ENCODE data around the gene GTF2H4.
"Not testable (repeated sequence)": the region's sequence is repeated elsewhere in the genome, so short reads cannot be mapped to it uniquely, and the experiment has no call there.

The GTF2H4 gene

GRCh38 chr6:30907758-30908591, at the start of gene GTF2H4:
Gene GTF2H4 (plus strand): TSS chr6:30908207.
- DNase-seq (ENCODE audit: low read depth in 2 of 2): peak; percentile 93 to 94

DNA sequence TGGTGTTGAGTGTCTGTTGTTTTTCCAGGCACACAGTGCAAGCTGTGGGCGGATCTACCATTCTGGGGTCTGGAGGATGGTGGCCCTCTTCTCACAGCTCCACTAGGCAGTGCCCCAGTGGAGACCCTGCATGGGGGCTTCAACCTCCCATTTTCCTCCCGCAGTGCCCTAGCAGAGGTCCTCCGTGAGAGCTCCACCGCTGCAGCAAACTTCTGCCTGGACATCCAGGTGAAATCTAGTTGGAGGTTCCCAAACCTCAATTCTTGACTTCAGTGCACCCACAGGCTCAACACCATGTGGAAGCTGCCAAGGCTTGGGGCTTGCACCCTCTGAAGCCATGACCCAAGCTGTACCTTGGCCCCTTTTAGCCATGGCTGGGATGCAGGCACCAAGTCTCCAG, 48.3 kb upstream of the GTF2H4 start:
- not testable (repeated sequence) for DNase-seq (ENCODE audit: low read depth in 2 of 2)

DNA sequence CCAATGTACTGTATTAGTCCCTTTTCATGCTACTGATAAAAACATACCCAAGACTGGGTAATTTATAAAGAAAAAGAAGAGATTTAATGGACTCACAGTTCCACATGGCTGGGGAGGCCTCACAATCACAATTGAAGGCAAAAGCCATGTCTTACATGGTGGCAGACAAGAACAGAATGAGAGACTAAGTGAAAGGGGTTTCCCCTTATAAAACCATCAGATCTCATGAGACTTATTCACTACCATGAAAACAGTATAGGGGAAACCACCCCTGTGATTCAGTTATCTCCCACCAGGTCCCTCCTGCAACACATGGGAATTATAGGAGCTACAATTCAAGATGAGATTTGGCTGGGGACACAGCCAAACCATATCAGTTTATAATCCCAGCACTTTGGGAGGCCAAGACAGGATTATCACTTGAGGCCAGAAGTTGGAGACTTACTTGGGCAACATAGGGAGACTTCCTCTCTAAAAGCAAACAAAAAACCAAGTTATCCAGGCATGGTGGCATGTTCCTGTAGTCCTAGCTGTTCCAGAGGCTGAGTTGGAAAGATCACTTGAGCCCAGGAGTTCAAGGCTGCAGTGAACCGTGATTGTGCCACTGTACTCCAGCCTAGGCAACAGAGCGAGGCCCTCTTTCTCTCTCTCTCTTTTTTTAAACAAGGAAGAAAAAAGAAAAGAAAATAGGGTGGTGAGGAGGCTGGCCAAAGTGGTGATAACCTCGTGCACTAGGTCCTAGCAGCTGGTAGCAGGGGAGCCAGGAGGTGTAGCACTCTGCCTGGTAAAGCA, 46.6 kb upstream of the GTF2H4 start:
- no peak for DNase-seq (ENCODE audit: low read depth in 2 of 2)

GRCh38 chr6:30862156-30862875, 45.7 kb upstream of the GTF2H4 start:
- DNase-seq (ENCODE audit: low read depth in 2 of 2): no peak

DNA sequence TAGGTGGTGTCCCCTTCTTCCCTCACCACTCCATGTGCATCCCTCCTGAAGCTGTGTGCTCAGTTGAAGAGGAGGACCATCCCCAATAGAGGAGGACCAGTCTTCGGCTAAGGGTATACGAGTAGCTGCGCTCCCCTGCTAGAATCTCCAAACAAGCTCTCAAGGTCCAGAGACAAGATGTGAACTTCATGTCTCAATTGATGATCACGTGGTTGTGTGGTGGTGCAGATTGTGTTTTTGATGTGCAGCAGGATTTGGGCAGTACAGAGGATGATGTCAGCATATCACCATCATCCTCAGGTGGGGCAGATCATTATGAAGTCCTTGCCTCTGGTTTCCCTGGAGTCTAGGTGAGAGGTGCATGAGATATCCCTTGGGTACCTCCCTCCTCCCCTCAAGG, 43.7 kb upstream of the GTF2H4 start:
- no peak for DNase-seq (ENCODE audit: low read depth in 2 of 2)

- DNase-seq (ENCODE audit: low read depth in 2 of 2): not testable (repeated sequence)
Observed at GRCh38 chr6:30869241-30869749, 38.7 kb upstream of the GTF2H4 start.

DNA sequence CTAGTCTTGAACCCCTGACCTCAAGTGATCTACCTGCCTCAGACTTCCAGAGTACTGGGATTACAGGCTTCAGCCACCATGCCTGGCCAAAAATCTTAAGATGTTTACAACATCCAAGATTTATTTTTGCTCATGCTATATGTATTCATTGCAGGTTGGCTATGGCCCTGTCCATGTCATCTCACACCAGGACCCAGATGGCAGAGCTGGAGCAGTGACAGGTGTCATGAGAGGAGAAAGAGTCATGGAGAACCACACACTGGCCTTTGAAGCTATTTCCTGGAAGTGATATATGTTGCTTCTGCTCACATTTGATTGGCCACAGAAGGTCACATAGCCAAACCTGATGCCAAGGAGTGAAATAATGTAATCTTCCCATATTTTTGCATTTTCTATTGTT, 37.5 kb upstream of the GTF2H4 start:
- no peak for DNase-seq (ENCODE audit: low read depth in 2 of 2)

DNA sequence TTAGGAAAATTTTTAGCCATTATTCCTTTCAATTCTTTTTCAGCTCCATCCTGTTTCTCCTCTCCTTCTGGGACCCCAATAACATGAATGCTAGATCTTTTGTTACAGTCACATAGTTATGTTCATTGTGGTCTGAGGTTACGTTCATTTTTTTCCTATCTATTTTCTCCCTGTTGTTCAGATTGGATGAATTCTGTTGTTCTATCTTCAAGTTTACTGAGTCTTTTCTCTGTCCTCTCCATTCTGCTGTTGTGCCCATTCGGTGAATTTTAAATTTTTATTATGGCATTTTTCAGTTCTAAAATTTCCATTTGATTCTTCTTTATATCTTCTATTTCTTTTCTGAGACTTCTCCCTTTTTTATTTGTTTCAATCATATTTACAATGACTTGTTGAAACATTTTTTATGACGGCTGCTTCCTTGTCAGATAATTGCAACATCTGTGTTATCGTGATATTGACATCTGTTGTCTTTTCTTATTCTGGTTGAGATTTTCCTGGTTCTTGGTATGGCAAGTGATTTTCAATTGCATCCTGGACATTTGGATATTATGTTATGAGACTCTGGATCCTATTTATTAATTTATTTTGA, 36.3 kb upstream of the GTF2H4 start:
- no peak for DNase-seq (ENCODE audit: low read depth in 2 of 2)

DNA sequence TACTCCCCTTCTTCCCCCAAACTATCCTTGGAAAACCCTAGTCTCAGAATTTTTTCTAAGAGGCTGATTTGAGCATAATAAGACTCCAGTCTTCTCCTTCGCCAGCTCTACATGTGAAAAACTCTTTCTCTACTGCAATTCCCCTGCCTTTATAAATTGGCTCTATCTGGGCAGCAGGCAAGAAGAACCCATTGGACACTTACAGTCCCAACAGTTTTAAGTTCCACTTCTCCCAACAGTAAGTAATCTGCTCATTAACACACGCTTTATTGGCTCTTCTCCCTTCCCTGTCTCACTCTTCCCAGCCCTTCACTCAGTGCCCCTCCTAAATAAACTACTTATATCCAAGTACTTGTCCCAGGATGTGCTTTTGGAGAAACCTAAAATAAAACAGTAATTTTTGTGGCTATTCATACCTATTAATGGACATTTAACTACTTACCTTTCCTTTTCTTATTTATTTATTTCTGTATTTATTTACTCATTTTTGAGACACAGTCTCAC, 34.8 kb upstream of the GTF2H4 start:
- no peak for DNase-seq (ENCODE audit: low read depth in 2 of 2)

DNA sequence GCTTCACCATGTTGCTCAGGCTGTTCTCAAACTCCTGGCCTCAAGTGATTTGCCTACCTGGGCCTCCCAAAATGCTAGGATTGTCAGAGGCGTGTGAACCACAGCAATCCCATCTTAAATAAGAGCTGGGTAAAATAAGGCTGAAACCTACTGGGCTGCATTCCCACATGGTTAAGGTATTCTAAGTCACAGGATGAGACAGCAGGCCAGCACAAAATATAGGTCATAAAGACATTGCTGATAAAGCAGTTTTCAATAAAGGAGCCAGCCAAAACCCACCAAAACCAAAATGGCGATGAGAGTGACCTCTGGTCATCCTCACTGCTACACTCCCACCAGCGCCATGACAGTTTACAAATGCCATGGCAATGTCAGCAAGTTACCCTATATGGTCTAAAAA, 34.2 kb upstream of the GTF2H4 start:
- DNase-seq (ENCODE audit: low read depth in 2 of 2): not testable (repeated sequence)

DNA sequence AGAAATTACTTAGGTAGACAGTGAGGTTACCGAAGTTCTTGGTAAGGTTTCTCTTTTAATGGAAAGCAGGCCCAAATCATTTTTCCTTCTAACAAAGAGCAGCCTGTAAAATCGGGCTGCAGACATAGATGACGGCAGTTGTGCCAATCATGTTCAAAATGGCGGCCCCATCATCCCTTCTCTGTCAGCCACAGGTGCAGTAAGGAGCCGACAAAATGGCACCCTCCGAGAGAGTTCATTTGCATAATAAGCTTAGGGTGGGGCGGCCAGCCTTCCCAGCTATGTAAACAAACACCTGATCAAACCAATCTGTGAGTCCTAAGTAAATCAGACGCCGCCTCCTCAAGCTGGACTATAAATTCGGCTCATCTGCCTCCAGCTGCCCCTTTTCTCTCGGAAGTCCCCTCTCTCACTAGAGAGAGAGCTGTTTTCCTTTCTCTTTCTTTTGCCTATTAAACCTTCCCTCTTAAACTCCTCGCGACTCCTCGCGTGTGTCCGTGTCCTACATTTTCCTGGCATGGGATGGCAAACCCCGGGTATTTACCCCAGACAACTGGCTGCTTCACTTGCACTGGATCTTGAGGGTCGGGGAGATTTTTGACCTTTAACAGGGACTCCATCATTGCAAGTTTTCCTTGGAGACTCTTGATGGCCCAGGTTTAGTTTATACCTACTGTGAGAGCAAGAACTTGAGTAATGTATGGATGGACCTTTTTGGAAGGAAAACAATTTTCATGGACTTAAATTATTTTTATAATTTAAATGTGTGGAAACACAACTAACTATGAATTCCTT, 32.6 kb upstream of the GTF2H4 start:
- no peak for DNase-seq (ENCODE audit: low read depth in 2 of 2)

GRCh38 chr6:30876039-30876730, 31.8 kb upstream of the GTF2H4 start:
- no peak for DNase-seq (ENCODE audit: low read depth in 2 of 2)

DNA sequence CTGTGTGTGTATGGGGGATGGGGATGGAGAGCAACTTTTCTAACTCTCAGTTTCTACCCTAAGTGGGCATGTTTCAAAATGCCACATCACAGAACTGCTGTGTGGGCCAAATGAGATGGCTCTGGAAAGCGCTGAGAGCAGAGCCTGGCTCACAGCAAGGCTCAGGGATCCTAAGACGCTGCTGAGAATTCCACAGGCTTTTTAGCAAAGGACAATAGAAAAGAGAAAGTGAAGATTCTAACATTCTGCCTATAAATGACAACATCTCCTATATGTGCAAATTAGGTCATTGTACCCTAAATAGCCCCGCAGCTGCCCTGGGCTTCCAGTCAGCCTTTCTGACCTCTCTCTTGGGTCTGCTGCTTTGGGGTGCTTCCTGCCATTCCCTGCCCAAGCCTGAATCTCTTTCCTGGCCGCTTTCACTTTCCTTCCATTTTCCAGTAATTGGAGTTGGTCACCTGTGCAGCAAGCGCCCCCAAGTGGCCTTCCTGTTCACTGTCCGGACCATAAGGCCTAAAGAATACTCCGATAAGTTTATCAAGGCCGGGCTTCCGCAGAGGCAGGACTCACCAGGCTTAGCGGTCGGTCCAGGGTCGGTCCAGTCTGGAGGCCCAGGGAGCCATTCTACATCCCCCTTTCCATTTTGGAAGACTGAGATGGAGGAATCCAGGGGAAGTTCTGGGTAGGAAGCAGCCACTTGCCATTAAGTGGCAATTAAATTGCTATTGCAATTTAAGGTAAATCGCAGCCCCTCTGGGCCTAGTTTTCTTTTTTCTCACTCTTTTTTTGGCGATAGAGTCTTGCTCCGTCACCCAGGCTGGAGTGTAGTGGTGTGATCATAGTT, 30.4 kb upstream of the GTF2H4 start:
- DNase-seq (ENCODE audit: low read depth in 2 of 2): peak; percentile 53 to 72

DNA sequence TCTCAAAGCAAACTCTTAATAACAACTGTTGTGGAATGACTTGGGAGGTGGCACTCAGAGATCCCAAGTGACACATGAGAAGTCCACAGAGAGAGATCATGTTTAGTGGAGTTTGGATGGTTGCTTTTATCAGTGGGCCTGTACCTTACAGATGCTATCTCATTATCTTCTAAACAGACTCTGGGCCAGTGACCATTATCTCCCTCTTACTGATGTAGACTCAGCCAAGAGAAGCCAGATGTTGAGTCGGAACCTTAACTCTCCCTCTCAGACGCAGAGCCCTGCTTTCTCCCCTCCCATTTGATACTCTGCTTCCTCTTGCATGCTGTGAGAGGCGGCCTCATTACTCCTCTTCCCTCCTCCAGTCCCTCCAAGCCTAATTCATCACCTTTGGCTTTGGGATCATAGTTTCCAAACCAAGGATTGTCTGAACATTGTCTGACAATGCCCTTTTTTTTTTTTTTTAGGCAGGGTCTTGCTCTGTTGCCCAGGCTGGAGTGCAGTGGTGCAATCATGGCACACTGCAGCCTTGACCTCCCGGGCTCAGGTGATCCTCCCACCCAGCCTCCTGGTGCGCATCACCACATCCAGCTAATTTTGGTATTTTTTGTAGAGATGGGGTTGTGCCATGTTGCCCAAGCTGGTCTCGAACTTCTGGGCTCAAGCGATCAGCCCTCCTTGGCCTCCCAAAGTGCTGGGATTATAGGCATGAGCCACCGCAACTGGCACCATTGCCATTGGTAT, 28.2 kb upstream of the GTF2H4 start:
- DNase-seq (ENCODE audit: low read depth in 2 of 2): no peak

DNA sequence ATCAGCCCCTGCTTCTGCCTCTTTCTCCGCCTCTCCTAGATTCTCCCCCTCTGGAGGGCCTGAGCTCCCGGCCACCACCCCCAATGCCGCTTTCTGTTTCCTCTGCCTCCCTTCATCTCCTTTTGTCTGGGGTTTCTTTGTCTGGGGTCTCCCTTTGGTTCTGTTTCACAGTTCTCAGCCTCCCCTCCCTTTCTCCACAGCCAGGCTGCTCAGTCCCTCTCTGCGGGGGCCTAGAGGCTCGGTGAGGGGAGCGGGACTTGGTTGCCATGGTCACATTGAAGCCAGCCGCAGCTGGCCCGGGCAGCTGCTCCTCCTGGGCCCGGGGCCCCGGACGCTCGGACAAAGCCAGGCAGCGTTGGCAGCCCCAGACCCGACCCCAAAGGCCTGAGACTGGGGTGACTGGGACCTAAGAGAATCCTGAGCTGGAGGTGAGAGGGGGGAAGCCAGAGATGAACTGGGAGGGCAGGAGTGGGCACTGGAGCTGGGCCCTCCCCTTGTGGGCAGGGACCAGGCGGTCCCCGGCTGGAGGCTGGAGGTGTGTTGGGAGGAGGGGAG, 27.2 kb upstream of the GTF2H4 start:
- DNase-seq (ENCODE audit: low read depth in 2 of 2): no peak

DNA sequence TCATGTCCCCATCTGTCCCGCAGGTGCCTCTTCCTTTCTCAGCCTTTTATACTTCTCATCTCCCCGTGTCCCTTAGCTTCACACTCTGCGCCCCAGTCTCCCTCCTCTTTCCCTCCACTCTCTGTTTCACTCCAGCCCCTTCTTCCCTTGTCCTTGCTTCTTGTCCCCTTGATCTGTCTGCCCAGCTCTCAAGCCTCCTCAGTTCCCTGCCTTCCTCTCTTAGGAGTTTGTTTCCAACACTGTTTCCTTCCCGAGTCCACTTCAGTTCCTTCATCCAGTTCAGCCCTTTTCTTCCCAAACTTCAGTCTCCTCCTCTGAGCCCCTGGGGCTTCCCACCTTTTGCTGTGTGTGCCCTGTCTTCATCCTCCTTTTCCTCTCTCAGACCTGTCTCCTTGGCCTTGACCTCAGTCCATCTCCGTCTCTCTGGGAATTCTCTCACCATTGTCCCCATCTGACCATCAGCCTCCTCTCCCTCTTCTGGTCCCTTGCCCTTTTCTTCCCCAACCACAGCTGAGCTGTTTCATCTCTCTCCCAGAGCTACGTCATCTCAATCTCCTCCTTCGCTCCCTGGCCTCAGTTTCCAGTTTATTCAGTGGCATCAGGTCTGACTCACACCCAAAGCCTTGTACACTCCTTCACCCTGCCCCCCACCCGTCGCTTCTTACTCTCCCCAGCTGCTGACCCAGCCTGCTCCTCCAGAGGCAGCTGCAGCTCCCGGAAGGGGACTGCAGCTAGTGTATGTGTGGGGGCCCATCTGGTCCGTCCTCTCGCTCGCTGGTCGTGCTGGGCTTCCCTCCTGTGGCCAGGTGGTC, 26.4 kb upstream of the GTF2H4 start:
- no peak for DNase-seq (ENCODE audit: low read depth in 2 of 2)

DNA sequence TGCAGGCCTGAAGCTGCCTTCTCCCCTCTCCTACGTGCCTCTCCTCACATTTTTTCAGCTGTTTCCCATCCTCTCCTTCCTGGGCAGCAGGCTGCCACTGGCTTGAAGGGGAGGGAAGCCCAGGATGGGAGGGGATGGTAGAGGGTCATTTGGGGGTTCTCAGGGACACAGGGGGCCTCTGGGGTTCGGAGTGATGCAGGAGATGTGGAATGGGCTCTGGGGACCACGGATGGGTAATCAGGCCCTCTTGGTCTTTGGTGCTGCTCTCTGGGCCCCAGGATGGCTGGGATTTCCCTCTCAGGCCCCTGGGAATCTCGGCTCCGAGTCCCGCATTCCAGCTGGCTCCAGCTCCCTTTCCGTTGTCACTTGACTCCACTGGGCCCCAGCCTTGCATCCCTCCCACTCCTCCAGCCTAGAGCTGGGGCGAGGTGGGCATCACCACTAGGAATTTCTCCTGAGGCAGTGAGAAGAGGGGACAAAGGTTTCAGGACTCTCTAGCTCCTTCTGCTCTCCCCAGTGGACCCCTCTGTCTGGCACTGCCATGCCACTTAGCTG, 25.7 kb upstream of the GTF2H4 start:
- DNase-seq (ENCODE audit: low read depth in 2 of 2): no peak

Data from activated CD4-positive, alpha-beta T cell treated with anti-CD3 and anti-CD28 coated beads for 24 hours (primary cell).